Lower leg skin (tissue), 3 donors: Measurements from ENCODE around the gene CD300LB.
"Not testable (repeated sequence)": the region's sequence is repeated elsewhere in the genome, so short reads cannot be mapped to it uniquely, and the experiment has no call there.

Experiments used
- CTCF ChIP-seq, 3 donors: fragments of 450-650 bp; IDR thresholded peaks; one replicate each; pipeline ENCODE4 v1.5.1; 2016; ENCODE audit warnings: antibody characterized with exemption in 3 of 3, mild to moderate bottlenecking in 3 of 3, moderate library complexity in 2 of 3
- POLR2A ChIP-seq, 2 donors: fragments of 450-650 bp; IDR thresholded peaks; one replicate each; pipeline ENCODE4 v1.6.1; 2016 to 2017; ENCODE audit warnings: antibody characterized with exemption in 2 of 2, mild to moderate bottlenecking in 1 of 2, moderate library complexity in 1 of 2

DNA sequence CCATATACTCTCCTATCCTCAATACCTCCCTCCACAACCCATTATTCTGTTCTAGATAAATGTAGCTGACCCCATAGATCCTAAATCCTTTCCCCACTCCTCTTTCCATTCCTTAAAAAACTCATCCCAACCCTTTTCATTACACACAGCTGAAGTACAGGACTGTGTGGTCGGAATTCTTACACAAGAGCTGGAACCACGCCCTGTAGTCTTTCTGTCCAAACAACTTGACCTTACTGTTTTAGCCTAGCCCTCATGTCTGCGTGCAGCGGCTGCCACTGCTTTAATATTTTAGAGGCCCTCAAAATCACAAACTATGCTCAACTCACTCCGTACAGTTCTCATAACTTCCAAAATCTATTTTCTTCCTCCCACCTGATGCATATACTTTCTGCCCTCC, 27.3 kb downstream of the CD300LB start:
- not testable (repeated sequence) for TF ChIP-seq POLR2A, CTCF (IDR thresholded peaks at IDR 0.05)
